Activated CD4-positive, alpha-beta T cell treated with anti-CD3 and anti-CD28 coated beads, Interleukin-2, Interleukin-4, amounts not matched to agents 100 ng/mL and 50 ng/mL, durations not matched to agents 16 hours and 8 hours (primary cell): ENCODE results near the gene ZNF628.

ENCODE experiments used
- DNase-seq: peaks from one replicate; pipeline ENCODE4 v3.0.0-alpha.2; 2020; ENCODE audit warnings: low spot score

The ZNF628 gene

GRCh38 chr19:55465460-55466240, 10.8 kb upstream of the ZNF628 start:
- no peak for DNase-seq

GRCh38 chr19:55466241-55466614, 10.2 kb upstream of the ZNF628 start:
- no peak for DNase-seq

GRCh38 chr19:55467236-55468053, 9.0 kb upstream of the ZNF628 start:
- peak; percentile 68 for DNase-seq

- no peak for DNase-seq
These were observed 8.4 kb upstream of the ZNF628 start for GRCh38 chr19:55468054-55468393.

DNA sequence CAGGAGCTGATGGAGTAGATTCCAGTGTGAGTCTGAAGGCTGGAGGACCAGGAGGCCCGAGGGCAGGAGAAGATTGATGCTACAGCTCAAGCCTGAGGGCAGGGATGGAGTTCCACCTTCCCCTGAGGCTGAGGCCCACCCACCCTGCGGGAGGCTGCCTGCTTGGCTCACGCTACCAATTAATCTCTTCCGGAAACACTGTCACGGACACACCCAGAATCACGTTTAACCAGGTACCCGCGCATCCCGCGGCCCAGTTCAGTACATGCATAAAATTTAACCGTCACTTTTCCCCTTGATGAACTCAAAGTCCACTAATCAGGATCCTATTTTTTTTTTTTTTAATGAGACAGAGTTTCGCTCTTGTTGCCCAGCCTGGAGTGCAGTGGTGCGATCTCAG, 5.2 kb upstream of the ZNF628 start:
- DNase-seq = no peak

- DNase-seq = no peak
These were observed 4.0 kb upstream of the ZNF628 start for GRCh38 chr19:55472463-55472862.

DNA sequence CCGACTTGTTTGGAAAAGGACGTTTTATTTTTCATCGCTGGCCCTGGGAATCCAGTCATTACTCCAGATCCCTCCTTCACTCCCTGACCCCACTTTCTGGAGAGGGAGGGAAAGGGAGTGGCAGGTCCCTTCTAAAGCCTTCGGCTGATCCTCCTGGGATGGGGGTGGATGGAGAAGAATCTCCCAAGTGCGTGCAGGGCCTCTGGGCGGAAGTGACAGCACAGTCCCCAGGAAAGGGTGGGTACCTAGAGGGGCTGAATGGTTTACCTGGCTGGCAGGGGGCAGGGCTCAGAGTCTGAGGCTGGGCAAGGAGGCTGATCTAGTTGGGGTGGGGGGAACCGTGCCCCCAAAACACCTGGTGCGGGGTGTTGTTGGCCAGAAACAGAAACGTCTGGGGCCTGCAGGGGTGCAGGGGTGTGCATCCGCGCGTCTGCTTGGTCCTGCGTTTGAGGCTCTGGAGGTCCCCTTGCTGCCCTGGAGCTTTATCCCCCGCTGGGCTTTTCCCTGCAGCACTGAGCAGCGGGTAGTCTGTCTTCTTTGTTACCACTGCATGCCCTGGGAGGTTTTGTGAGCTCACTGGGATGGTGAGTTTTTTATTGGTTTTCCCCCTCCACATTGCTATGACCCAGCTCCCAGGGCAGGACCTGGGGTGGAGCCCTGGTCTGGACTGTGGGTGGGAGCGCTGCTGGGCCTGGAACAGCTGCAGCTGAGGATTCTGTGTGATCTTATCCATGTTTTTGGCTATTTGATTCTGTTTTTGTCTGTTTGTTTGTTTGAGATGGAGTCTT, 3.0 kb upstream of the ZNF628 start:
- no peak for DNase-seq

GRCh38 chr19:55474269-55475265, 1.9 kb upstream of the ZNF628 start:
- no peak for DNase-seq

GRCh38 chr19:55477905-55478304, 1.5 kb downstream of the ZNF628 start:
- no peak for DNase-seq

- DNase-seq = no peak
These were observed 1.9 kb downstream of the ZNF628 start for GRCh38 chr19:55478364-55478763.

DNA sequence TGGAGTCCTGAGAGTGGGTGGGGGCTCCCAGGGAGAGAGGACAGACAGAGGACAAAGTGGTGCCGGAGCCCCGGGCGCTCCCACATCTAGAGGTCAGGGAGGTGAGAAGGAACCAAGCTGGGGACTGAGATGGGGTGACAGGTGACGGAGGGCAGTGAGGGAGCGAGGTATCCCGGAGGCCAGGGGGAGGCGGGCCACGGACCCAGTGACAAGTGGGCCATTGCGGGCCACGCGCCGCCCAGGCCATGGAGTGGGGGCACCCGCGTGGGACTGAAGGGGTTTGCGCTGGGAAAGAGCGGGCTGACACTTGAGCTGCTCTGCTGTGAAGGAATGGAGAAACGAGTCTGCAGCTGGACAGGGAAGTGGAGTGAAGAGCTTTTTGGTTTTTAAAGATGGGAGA, 2.6 kb downstream of the ZNF628 start:
- no peak for DNase-seq

DNA sequence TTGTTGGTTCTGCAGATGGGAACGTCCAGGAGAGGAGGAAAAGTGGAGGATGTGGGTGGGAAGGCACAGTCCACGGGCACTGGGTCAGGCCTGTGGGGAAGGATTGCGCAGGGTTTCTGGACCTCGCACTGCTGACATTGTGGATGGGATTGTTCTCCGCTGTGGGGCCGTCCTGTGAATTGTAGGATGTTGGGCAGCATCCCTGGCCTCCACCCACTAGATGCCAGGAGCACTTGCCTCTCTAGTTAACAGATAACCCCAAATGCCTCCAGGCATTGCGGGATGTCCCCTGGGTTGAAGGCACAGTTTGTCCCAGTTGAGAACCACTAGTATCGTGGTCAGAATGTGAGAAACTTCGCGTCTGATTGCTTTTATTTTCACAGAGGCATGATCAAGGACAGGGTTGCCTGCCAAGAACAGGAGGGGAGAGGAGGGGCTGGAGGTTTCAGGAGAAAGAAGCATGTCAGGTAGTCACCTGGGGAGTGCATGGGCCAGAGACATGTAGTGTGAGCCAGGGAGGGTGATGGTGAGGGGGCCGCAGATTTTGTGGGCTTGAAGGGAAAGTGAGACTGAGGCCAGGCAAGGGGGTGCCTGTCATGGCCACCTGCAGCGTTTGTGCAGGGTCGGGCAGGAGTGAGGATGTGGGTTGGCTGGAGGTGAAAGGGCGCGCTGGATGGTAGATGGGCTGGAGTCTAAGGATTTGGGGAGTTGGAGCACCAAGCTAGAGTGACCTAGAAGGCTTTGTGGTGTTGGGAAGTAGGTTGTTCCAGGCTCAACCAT, 3.2 kb downstream of the ZNF628 start:
- DNase-seq = no peak

DNA sequence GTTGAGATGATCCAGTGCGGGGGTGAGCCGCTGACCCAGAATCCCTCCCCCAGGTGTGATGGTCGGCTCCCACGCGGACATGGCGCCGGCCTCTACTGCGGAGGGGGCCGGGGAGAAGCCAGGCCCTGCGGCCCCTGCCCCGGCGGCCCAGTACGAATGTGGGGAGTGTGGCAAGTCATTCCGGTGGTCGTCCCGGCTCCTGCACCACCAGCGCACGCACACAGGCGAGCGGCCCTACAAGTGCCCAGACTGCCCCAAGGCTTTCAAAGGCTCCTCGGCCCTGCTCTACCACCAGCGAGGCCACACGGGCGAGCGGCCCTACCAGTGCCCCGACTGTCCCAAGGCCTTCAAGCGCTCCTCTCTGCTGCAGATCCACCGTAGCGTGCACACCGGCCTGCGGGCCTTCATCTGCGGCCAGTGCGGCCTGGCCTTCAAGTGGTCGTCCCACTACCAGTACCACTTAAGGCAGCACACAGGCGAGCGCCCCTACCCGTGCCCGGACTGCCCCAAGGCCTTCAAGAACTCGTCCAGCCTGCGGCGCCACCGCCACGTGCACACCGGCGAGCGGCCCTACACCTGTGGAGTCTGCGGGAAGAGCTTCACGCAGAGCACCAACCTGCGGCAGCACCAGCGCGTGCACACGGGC, 4.9 kb downstream of the ZNF628 start:
- DNase-seq = no peak

- DNase-seq = no peak
These were observed 5.4 kb downstream of the ZNF628 start for GRCh38 chr19:55481794-55482155.

DNA sequence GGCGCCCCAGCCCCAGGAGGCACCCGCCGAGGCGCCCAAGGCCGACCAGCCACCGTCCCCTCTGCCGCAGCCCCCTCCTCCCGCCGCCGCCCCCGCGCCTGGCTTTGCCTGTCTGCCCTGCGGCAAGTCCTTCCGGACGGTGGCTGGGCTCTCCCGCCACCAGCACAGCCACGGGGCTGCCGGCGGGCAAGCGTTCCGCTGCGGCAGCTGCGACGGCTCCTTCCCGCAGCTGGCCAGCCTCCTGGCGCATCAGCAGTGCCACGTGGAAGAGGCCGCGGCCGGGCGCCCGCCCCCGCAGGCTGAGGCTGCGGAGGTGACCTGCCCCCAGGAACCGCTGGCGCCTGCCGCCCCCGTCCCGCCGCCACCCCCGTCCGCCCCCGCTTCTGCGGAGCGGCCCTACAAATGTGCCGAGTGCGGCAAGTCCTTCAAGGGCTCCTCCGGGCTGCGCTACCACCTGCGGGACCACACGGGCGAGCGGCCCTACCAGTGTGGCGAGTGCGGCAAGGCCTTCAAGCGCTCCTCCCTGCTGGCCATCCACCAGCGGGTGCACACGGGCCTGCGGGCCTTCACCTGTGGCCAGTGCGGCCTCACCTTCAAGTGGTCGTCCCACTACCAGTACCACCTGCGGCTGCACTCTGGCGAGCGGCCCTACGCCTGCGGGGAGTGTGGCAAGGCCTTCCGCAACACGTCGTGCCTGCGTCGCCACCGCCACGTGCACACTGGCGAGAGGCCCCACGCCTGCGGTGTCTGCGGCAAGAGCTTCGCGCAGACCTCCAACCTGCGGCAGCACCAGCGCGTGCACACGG, 5.9 kb downstream of the ZNF628 start:
- no peak for DNase-seq

DNA sequence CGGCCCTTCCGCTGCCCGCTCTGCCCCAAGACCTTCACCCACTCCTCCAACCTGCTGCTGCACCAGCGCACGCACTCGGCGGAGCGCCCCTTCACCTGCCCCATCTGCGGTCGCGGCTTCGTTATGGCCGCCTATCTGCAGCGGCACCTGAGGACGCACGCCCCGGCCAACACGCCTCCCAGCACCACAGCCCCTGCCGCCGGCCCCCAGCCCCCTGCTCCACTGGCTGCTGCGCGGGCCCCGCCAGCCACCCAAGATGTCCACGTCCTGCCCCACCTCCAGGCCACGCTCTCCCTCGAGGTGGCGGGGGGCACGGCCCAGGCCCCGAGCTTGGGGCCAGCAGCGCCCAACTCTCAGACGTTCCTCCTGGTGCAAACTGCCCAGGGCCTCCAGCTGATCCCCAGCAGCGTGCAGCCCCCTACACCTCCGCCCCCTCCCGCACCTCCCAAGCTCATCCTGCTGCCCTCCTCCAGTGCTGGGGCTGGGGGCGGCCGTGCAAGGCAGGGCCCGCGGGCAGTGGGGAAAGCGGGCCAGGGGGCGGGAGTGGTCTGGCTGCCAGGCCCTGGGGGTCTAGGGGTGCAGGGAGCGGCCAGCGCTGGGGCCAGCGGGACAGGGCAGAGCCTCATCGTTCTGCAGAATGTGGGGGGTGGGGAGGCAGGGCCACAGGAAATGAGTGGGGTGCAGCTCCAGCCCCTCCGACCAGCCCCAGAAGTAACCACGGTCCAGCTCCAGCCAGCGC, 6.7 kb downstream of the ZNF628 start:
- DNase-seq = no peak

- DNase-seq = no peak
These were observed 7.5 kb downstream of the ZNF628 start for GRCh38 chr19:55483706-55484592.
